H1 (cell line): Measurements from ENCODE around the gene CHD1L. TPM values are rescaled to one million over a fixed set of nuclear protein-coding genes. Genes with fewer than 3 reads are reported as not detected.

Experiments
- CTCF ChIA-PET: fragments of 300-600 bp; sonication (Branson Sonifier 250); formaldehyde crosslinking; loops from one replicate; lab custom pipeline; 2021; ENCODE audit not compliant: partially characterized antibody; lab: Charles Lee
- POLR2A ChIA-PET: fragments of 300-600 bp; sonication (Branson Sonifier 250); formaldehyde crosslinking; loops from one replicate; lab custom pipeline; 2021; ENCODE audit warnings: inconsistent platforms; ENCODE audit not compliant: partially characterized antibody; lab: Charles Lee
- DNase-seq, 2 experiments: peaks; one replicate each; pipeline versions ENCODE4 v3.0.0 to v3.0.0-alpha.2; 2010 to 2022; ENCODE audit warnings: low spot score in 2 of 2, low read depth in 1 of 2, mixed read lengths in 1 of 2
- FAIRE-seq: peaks from 2 replicates; lab custom pipeline; 2011; peaks lifted over from hg19 to GRCh38; lab: Jason Lieb, UNC
- H2AFZ ChIP-seq: 2 replicates; pipeline ENCODE4 v1.8.1; 2012; ENCODE audit warnings: low read length, inconsistent platforms
- H2AK5ac ChIP-seq: 2 replicates; pipeline ENCODE4 v1.6.1; 2013; ENCODE audit warnings: low read depth, low read length
- H2BK120ac ChIP-seq: replicated peaks from 2 replicates; pipeline ENCODE3; 2013; ENCODE audit warnings: low read depth, low read length, inconsistent platforms
- H2BK12ac ChIP-seq: 2 replicates; pipeline ENCODE4 v1.6.1; 2013; ENCODE audit warnings: low read depth, low read length
- H2BK15ac ChIP-seq: 2 replicates; pipeline ENCODE4 v1.6.1; 2013; ENCODE audit warnings: low read length
- H2BK20ac ChIP-seq: 2 replicates; pipeline ENCODE4 v1.6.1; 2013; ENCODE audit warnings: low read length
- H2BK5ac ChIP-seq: 2 replicates; pipeline ENCODE4 v1.6.1; 2013; ENCODE audit warnings: low read depth, low read length
- H3K14ac ChIP-seq: 2 replicates; pipeline ENCODE4 v1.6.1; 2013; ENCODE audit warnings: inconsistent platforms; ENCODE audit not compliant: insufficient read length
- H3K18ac ChIP-seq: 2 replicates; pipeline ENCODE4 v1.6.1; 2013; ENCODE audit warnings: low read length; ENCODE audit errors: extremely low read depth
- H3K23ac ChIP-seq: 2 replicates; pipeline ENCODE4 v1.6.1; 2013; ENCODE audit warnings: inconsistent platforms; ENCODE audit not compliant: insufficient read length
- H3K23me2 ChIP-seq: 2 replicates; pipeline ENCODE4 v1.6.1; 2013; ENCODE audit warnings: low read depth, low read length
- H3K27ac ChIP-seq: 2 replicates; pipeline ENCODE4 v1.6.1; 2011; ENCODE audit warnings: low read depth, low read length, inconsistent platforms
- H3K27me3 ChIP-seq, 4 experiments: replicated peaks in 1 of 4; 1 replicate in 1 of 4; 2 replicates in 3 of 4; pipeline versions ENCODE4 v1.6.1 to v1.8.1; 2011 to 2013; ENCODE audit warnings: low read length in 3 of 4, mild to moderate bottlenecking in 3 of 4, inconsistent platforms in 2 of 4, mixed read lengths in 2 of 4, moderate library complexity in 1 of 4; ENCODE audit not compliant: control insufficient read depth in 3 of 4, insufficient read depth in 3 of 4; ENCODE audit errors: extremely low read depth in 1 of 4
- H3K36me3 ChIP-seq, 4 experiments: 2 replicates each; pipeline versions ENCODE4 v1.6.1 to v1.8.1; 2011 to 2013; ENCODE audit warnings: mild to moderate bottlenecking in 4 of 4, low read length in 3 of 4, moderate library complexity in 2 of 4, control low read depth in 1 of 4, inconsistent platforms in 1 of 4; ENCODE audit not compliant: insufficient read depth in 4 of 4, control insufficient read depth in 2 of 4
- H3K4ac ChIP-seq: replicated peaks from 2 replicates; pipeline ENCODE3; 2013; ENCODE audit warnings: low read length, low read depth, mixed read lengths, inconsistent platforms; ENCODE audit not compliant: insufficient read length
- H3K4me1 ChIP-seq, 4 experiments: replicated peaks in 1 of 4; 1 replicate in 1 of 4; 2 replicates in 3 of 4; pipeline versions ENCODE4 v1.6.1 to v1.8.1; 2011 to 2013; ENCODE audit warnings: low read length in 3 of 4, inconsistent platforms in 2 of 4, mixed read lengths in 1 of 4; ENCODE audit not compliant: insufficient read depth in 4 of 4, control insufficient read depth in 3 of 4
- H3K4me2 ChIP-seq, 2 experiments: 2 replicates each; pipeline versions ENCODE4 v1.6.1 to v1.8.1; 2011 to 2013; ENCODE audit warnings: low read depth in 2 of 2, low read length in 2 of 2, control low read depth in 1 of 2, inconsistent platforms in 1 of 2, mild to moderate bottlenecking in 1 of 2; ENCODE audit not compliant: insufficient read depth in 1 of 2
- H3K4me3 ChIP-seq, 4 experiments: fragments of 200-600, 300-600 bp in 1 of 4; sonication (generic), shearing (Covaris generic), sonication (Bioruptor Twin) in 1 of 4; 2 replicates each; pipeline versions ENCODE4 v1.5.1 to v1.8.1; 2011 to 2016; ENCODE audit warnings: low read length in 4 of 4, low read depth in 3 of 4, control low read depth in 2 of 4, inconsistent platforms in 2 of 4, mild to moderate bottlenecking in 2 of 4, mixed read lengths in 1 of 4, moderate library complexity in 1 of 4; ENCODE audit not compliant: insufficient read depth in 2 of 4; ENCODE audit errors: extremely low read depth in 1 of 4
- H3K56ac ChIP-seq: replicated peaks from 2 replicates; pipeline ENCODE3; 2013; ENCODE audit warnings: low read depth, mild to moderate bottlenecking, mixed read lengths, low read length, inconsistent platforms; ENCODE audit not compliant: insufficient read length
- H3K79me1 ChIP-seq: 2 replicates; pipeline ENCODE4 v1.6.1; 2013; ENCODE audit warnings: low read depth, low read length, control low read depth
- H3K79me2 ChIP-seq, 2 experiments: 2 replicates each; pipeline versions ENCODE4 v1.6.1 to v1.8.1; 2012 to 2013; ENCODE audit warnings: low read length in 2 of 2, mild to moderate bottlenecking in 2 of 2, inconsistent platforms in 1 of 2; ENCODE audit not compliant: insufficient read depth in 2 of 2, control insufficient read depth in 1 of 2
- H3K9ac ChIP-seq, 4 experiments: replicated peaks in 1 of 4; 1 replicate in 1 of 4; 2 replicates in 3 of 4; pipeline versions ENCODE4 v1.6.1 to v1.8.1; 2011 to 2013; ENCODE audit warnings: low read depth in 3 of 4, low read length in 3 of 4, control low read depth in 2 of 4, mild to moderate bottlenecking in 2 of 4, moderate library complexity in 2 of 4, inconsistent platforms in 1 of 4; ENCODE audit errors: extremely low read depth in 1 of 4
- H3K9me3 ChIP-seq, 2 experiments: 2 replicates each; pipeline versions ENCODE4 v1.6.1 to v1.8.1; 2012 to 2013; ENCODE audit warnings: mild to moderate bottlenecking in 2 of 2, moderate library complexity in 2 of 2, control low read depth in 1 of 2, inconsistent platforms in 1 of 2, low read depth in 1 of 2, low read length in 1 of 2, mixed read lengths in 1 of 2; ENCODE audit not compliant: insufficient read depth in 2 of 2
- H4K20me1 ChIP-seq, 2 experiments: replicated peaks in 1 of 2; 2 replicates each; pipeline versions ENCODE3 to v1.8.1; 2011 to 2013; ENCODE audit warnings: inconsistent platforms in 2 of 2, low read length in 2 of 2, mild to moderate bottlenecking in 1 of 2; ENCODE audit not compliant: insufficient read depth in 2 of 2, control insufficient read depth in 1 of 2
- H4K5ac ChIP-seq: 2 replicates; pipeline ENCODE4 v1.6.1; 2013; ENCODE audit warnings: low read length, low read depth, mixed read lengths, inconsistent platforms; ENCODE audit not compliant: insufficient read length
- H4K8ac ChIP-seq: 2 replicates; pipeline ENCODE4 v1.8.0; 2013; ENCODE audit warnings: mild to moderate bottlenecking, moderate library complexity, low read length, inconsistent platforms; ENCODE audit not compliant: insufficient read depth; ENCODE audit errors: extremely low read depth
- H4K91ac ChIP-seq: replicated peaks from 2 replicates; pipeline ENCODE3; 2013; ENCODE audit warnings: low read length, mixed read lengths, inconsistent platforms; ENCODE audit not compliant: insufficient read length
- BCL11A ChIP-seq, 2 experiments: IDR thresholded peaks; one replicate each; pipeline ENCODE4 v1.6.1; 2011; ENCODE audit warnings: low read depth in 2 of 2, low read length in 2 of 2, mild to moderate bottlenecking in 2 of 2
- KDM5A ChIP-seq: fragments of 200-600 bp; IDR thresholded peaks from 2 replicates; pipeline ENCODE4 v1.7.1; 2012; ENCODE audit warnings: mild to moderate bottlenecking, low read length, inconsistent platforms, mixed read lengths
- NANOG ChIP-seq: IDR thresholded peaks from 2 replicates; pipeline ENCODE4 v1.6.1; 2011; ENCODE audit warnings: low read length, low read depth, mild to moderate bottlenecking, inconsistent platforms; ENCODE audit not compliant: insufficient read depth, poor library complexity, severe bottlenecking
- NRF1 ChIP-seq: IDR thresholded peaks from 2 replicates; pipeline ENCODE4 v1.6.1; 2011; ENCODE audit warnings: mild to moderate bottlenecking, low read depth, low read length, improper control_type of control experiment
- SIRT6 ChIP-seq: IDR thresholded peaks from one replicate; pipeline ENCODE4 v1.7.1; 2012; ENCODE audit warnings: low read length, inconsistent platforms
- TCF12 ChIP-seq: IDR thresholded peaks from 2 replicates; pipeline ENCODE4 v1.6.1; 2011; ENCODE audit warnings: low read depth, mild to moderate bottlenecking, low read length
- WGBS, 2 experiments: shearing (Covaris generic) in 1 of 2; methylation state at CpG; one replicate each; pipeline versions ENCODE4 v1.1.6 to v1.1.7; 2013 to 2015; ENCODE audit warnings: low lambda C conversion rate in 2 of 2, mixed read lengths in 2 of 2, inconsistent platforms in 1 of 2, low coverage in 1 of 2, missing lambda C conversion rate in 1 of 2; ENCODE audit not compliant: insufficient replicate concordance in 2 of 2, insufficient coverage in 1 of 2, insufficient read length in 1 of 2; ENCODE audit errors: extremely low coverage in 1 of 2, missing lambda C conversion rate in 1 of 2; 5-methylcytosine and 5-hydroxymethylcytosine counted together
- polyA plus RNA-seq, 7 experiments: library from polyadenylated mRNA; depleted of rRNA in 3 of 7; stranded (reverse) in 5 of 7; unstranded in 2 of 7; fragments of >200 nt in 5 of 7; fragments of 200-250 nt in 2 of 7; gene quantifications; 1 replicate in 5 of 7; 2 replicates in 1 of 7; 4 replicates in 1 of 7; pipeline versions ENCODE4 v1.2.1 to v1.2.3, GENCODE V29; 2011 to 2013; ENCODE audit warnings: missing spikeins in 2 of 7, mixed read lengths in 2 of 7
- total RNA-seq: library from RNA; stranded (reverse); fragmentation: NEBNext Ultra II Directional; extraction: Animal tissue kit (Norgen Biotek cat#: 25700); gene quantifications from 2 replicates; pipeline ENCODE4 v1.2.1, GENCODE V29; 2021
- TF ChIP-seq, protein P1 (sequence below): IDR thresholded peaks from 2 replicates; pipeline ENCODE4 v1.6.1; 2011; ENCODE audit warnings: low read depth, mild to moderate bottlenecking, low read length; ENCODE audit not compliant: insufficient read depth

The CHD1L gene
- total and polyA plus RNA-seq, 2 of the 8 experiments (the other 6 are each of a cell fraction or from before 2014, with no cell fraction given) = 20.2 to 51.2 TPM

DNA sequence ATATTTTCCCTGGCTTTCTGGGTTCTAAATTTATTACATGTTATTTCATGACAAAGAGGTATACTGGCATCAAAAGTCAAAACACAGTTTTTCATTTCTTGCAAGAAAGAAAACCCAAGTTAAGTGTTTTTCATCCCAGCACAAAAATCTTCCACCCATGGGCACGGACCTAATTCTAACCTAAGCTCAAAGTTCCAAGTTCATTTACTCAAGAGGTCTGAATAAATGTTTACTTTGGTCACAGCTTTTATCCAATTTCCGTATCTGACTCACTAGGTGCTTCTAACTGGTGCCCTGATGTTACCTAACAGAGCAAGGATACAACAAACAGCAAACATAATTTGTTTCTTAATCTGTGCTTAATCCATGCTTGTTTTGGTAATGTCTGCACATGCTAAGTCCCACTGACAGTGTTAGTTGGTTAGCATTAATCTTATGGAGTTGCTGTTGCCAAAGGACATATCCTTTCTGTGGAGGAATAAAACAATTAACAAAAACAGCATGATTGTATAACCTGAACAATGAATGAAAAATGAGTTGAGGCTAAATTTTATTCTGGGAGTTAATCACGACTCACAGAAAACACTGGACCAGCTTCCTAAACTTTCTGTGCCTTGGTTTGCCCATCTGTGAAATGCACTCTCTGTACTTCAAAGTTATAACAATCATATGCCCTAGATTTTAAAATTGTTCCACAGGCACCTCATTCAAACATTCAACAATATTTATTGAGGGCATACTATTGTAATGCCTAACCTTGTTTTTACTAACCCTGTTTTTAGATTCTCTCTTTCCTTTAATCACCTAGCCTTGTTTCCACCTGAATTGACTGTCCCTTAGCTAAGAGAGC, 4.2 kb upstream of the CHD1L start:
- no peak overlapping the region for H3K14ac ChIP-seq
- H3K27me3 ChIP-seq = no peaks in the 10 kb centered on the region
- H3K23me2 ChIP-seq = no peaks in the 10 kb centered on the region; the same call in none of the 2 replicates
- no peaks in the 10 kb centered on the region for H3K36me3 ChIP-seq
- DNase-seq (no peak), FAIRE-seq (no peak)
- 83% methylated on average over 3 of the region's 3 CpGs; no CpG with 5 or more reads in 1 of the 2 experiments for WGBS, 2 experiments
- ChIA-PET POLR2A (interaction anchor here (3.4 kb wide), 1 partner anchor 153 kb away, joined by 19 read pairs; no protein-coding TSS in a partner anchor), CTCF (interaction anchor here (1.0 kb wide), 1 partner anchor 15 kb away, joined by 3 read pairs; no protein-coding TSS in a partner anchor)
- H2BK15ac ChIP-seq = no peak overlapping the region
- H2BK20ac ChIP-seq = no peak overlapping the region
- no peak overlapping the region for H3K27ac ChIP-seq
- H4K8ac ChIP-seq = no peak overlapping the region
- no peaks in the 10 kb centered on the region for H3K79me1 ChIP-seq
- H2AFZ ChIP-seq = no peak overlapping the region
- peaks cover 9 to 18% of the 10 kb centered on the region in 2 experiments for H3K9me3 ChIP-seq
- H4K20me1 ChIP-seq = no peaks in the 10 kb centered on the region
- no peak overlapping the region for H3K4me3 ChIP-seq
- peaks cover 0 to 10% (median 2%) of the 10 kb centered on the region in 4 experiments; a peak in 2 of 7 replicates for H3K4me1 ChIP-seq
- no peak overlapping the region for H3K4me2 ChIP-seq
- no peak overlapping the region for H2BK12ac ChIP-seq
- H3K79me2 ChIP-seq = peaks cover 0 to 2% of the 10 kb centered on the region in 2 experiments; a peak in 2 of 4 replicates
- no peak overlapping the region for H2BK5ac ChIP-seq
- TF ChIP-seq NANOG (no peak), KDM5A (no peak), SIRT6 (no peak), BCL11A (IDR thresholded peaks at IDR 0.05; ENCODE audit: low read depth in 2 of 2, low read length in 2 of 2) (no peak), NRF1 (no peak), TCF12 (no peak)
- TF ChIP-seq, protein P1, sequence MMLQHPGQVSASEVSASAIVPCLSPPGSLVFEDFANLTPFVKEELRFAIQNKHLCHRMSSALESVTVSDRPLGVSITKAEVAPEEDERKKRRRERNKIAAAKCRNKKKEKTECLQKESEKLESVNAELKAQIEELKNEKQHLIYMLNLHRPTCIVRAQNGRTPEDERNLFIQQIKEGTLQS = no peak
- no peak overlapping the region for H2BK120ac ChIP-seq
- no peak overlapping the region for H3K9ac ChIP-seq
- H3K56ac ChIP-seq = no peak overlapping the region
- H3K4ac ChIP-seq = no peak overlapping the region
- H3K18ac ChIP-seq = no peak overlapping the region
- no peak overlapping the region for H2AK5ac ChIP-seq
- H3K23ac ChIP-seq = no peak overlapping the region
- H4K91ac ChIP-seq = no peak overlapping the region
- no peak overlapping the region for H4K5ac ChIP-seq
